Fibroblast of villous mesenchyme (primary cell): Measurements from ENCODE around the gene GIN1. TPM values are rescaled to one million over a fixed set of nuclear protein-coding genes. Genes with fewer than 3 reads are reported as not detected.

Experiments
- DNase-seq: peaks from one replicate; pipeline ENCODE4 v3.0.0-alpha.2; 2010; ENCODE audit warnings: low read depth
- H3K4me3 ChIP-seq: 2 replicates; pipeline ENCODE4 v1.5.1; 2011; ENCODE audit warnings: low read depth, mild to moderate bottlenecking, low read length
- CTCF ChIP-seq: IDR thresholded peaks from 2 replicates; pipeline ENCODE4 v1.5.1; 2012; ENCODE audit warnings: low read depth, mild to moderate bottlenecking, low read length; ENCODE audit not compliant: insufficient read depth
- total RNA-seq: library from RNA; depleted of rRNA; stranded (reverse); fragments of >200 nt; gene quantifications from 2 replicates; pipeline ENCODE4 v1.2.3, GENCODE V29; 2012

The GIN1 gene
- total RNA-seq, 1 donor = 7.8 TPM

- TF ChIP-seq CTCF = no peak
- H3K4me3 ChIP-seq = no peak overlapping the region
- no peak for DNase-seq
Measured at GRCh38 chr5:103126557-103126956, 6.6 kb upstream of the GIN1 start.

GRCh38 chr5:103122242-103122641 is 2.3 kb upstream of the GIN1 start:
- no peak for TF ChIP-seq CTCF
- DNase-seq = no peak
- H3K4me3 ChIP-seq = no peak overlapping the region

- TF ChIP-seq CTCF = no peak
- DNase-seq = peak; percentile 53
- H3K4me3 ChIP-seq = peak overlapping the region; percentile 93
Measured at GRCh38 chr5:103120607-103121200, 766 bp upstream of the GIN1 start.

GRCh38 chr5:103119070-103119764 is 721 bp downstream of the GIN1 start:
- peak overlapping the region; percentile 93 for H3K4me3 ChIP-seq
- TF ChIP-seq CTCF = no peak
- peak; percentile 4 for DNase-seq

GRCh38 chr5:103117471-103117991 is 2.4 kb downstream of the GIN1 start:
- TF ChIP-seq CTCF = no peak
- H3K4me3 ChIP-seq = no peak overlapping the region
- DNase-seq = no peak

GRCh38 chr5:103114440-103114839 is 5.5 kb downstream of the GIN1 start:
- no peak overlapping the region for H3K4me3 ChIP-seq
- no peak for DNase-seq
- no peak for TF ChIP-seq CTCF

- no peak overlapping the region for H3K4me3 ChIP-seq
- no peak for TF ChIP-seq CTCF
- no peak for DNase-seq
Measured at GRCh38 chr5:103112910-103113309, 7.0 kb downstream of the GIN1 start.
